Effector memory CD8-positive, alpha-beta T cell (primary cell): ENCODE results near the gene TMPRSS5.
"Not testable (repeated sequence)": the region's sequence is repeated elsewhere in the genome, so short reads cannot be mapped to it uniquely, and the experiment has no call there.

Source experiments
- ATAC-seq: fragments of 150-1000 bp; cut with Tn5 transposase; replicated peaks from 2 replicates; pipeline ENCODE4 v1.10.0; 2021; ENCODE audit warnings: mild to moderate bottlenecking, moderate library complexity
- DNase-seq, 3 experiments: peaks; one replicate each; pipeline ENCODE4 v3.0.0; 2021
- H3K27ac Mint-ChIP-seq, 2 donors: one replicate each; pipeline ENCODE4 v1.8.0; 2022; ENCODE audit warnings: mild to moderate bottlenecking in 2 of 2, mixed read lengths in 2 of 2, moderate library complexity in 2 of 2
- H3K27me3 Mint-ChIP-seq, 2 donors: one replicate each; pipeline ENCODE4 v1.8.0; 2022; ENCODE audit warnings: mixed read lengths in 2 of 2
- H3K36me3 Mint-ChIP-seq: one replicate; pipeline ENCODE4 v1.8.0; 2022; ENCODE audit warnings: mild to moderate bottlenecking, moderate library complexity, mixed read lengths; ENCODE audit not compliant: insufficient read depth
- H3K4me1 Mint-ChIP-seq, 2 donors: one replicate each; pipeline ENCODE4 v1.8.0; 2022; ENCODE audit warnings: low read depth in 2 of 2, mixed read lengths in 2 of 2
- H3K4me3 Mint-ChIP-seq, 2 donors: one replicate each; pipeline ENCODE4 v1.8.0; 2022; ENCODE audit warnings: mild to moderate bottlenecking in 2 of 2, mixed read lengths in 2 of 2, moderate library complexity in 2 of 2
- H3K9me3 Mint-ChIP-seq, 2 donors: one replicate each; pipeline ENCODE4 v1.8.0; 2022; ENCODE audit warnings: mixed read lengths in 2 of 2

The TMPRSS5 gene

DNA sequence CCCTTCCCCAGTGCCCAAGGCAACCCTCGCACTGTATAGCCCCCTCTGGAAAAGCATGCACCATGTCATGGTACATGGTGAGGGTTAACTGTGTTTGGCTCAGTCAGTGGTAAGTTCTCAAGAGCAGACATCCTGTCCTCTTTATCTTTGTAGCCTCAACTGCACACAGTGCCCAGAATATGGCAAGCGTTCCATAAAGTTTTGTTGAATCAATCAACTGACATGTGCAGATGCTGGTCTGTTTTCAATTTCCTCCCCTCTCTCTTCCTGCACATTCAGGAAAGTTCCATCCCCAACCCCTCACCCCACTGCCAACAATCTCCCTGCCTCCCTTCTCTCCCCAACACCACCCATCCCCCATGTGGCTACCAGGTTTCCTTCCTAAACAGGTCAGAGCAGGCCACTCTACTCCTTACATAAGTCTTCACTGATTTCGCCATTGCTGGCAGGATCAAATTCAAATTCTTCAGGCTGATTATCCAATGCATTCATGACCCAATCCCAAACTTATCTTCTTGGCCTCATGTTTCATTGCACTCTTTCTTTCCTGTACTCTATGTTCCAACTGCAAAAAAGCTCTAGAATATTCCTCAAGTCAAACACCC is 15.5 kb upstream of the TMPRSS5 start:
- Mint-ChIP-seq H3K27ac (no peak overlapping the region), H3K36me3 (no peaks in the 10 kb centered on the region), H3K4me3 (no peak overlapping the region), H3K9me3 (no peaks in the 10 kb centered on the region), H3K4me1 (no peaks in the 10 kb centered on the region), H3K27me3 (no peaks in the 10 kb centered on the region)
- DNase-seq (no peak), ATAC-seq (no peak)

DNA sequence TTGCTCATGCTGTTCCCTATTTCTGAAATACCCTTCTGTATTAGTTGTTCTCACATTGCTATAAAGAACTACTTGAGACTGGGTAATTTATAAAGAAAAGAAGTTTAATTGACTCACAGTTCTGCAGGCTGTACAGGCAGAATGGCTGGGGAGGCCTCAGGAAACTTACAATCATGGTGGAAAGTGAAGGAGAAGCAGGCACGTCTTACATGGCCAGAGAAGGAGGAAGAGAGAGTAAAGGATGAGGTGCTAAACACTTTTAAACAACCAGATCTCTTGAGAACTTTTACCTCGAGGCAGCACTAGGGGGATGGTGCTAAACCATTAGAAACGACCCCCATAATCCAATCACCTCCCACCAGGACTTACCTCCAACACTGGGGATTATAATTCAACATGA is 14.4 kb upstream of the TMPRSS5 start:
- ATAC-seq, H3K9me3 Mint-ChIP-seq, H3K4me1 Mint-ChIP-seq, H3K4me3 Mint-ChIP-seq, H3K36me3 Mint-ChIP-seq, DNase-seq, H3K27ac Mint-ChIP-seq, H3K27me3 Mint-ChIP-seq: not testable (repeated sequence)

DNA sequence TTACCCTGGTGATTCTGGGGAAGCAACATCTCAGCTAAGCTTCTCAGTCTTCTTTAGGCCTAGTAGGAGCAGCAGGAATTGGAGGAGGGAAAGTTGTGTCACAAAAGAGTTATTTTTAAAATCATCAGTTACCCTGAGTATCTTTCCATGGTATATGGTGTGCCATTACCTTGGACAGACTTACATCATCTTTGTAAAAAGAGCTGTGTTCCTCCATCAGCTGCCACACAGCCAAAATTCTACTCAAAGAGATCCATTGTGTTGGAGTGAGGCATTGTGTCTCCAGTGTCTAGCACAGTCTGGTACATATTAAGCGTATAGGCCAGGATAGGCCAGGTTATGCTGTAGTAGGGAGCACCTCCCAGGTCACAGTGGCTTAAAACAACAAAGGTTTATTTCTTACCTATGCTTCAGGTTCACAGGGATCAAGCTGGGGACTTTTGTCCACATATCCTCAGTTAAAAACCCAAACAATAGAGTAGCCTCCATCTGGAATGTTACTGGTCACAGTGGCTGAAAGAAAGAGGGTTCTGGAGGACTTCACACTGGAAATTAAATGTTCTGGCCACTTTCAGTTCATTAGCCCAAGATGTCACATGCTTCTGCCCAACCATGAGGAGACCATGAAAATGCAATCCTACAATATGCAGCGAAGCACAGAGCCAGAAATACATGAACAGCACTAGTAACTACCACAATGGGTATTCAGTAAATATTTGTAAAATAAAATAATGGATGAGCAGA is 9.9 kb upstream of the TMPRSS5 start:
- Mint-ChIP-seq H3K27me3 (no peaks in the 10 kb centered on the region), H3K4me1 (no peaks in the 10 kb centered on the region), H3K27ac (no peak overlapping the region), H3K36me3 (no peaks in the 10 kb centered on the region), H3K9me3 (no peaks in the 10 kb centered on the region), H3K4me3 (no peak overlapping the region)
- DNase-seq (no peak), ATAC-seq (no peak)

DNA sequence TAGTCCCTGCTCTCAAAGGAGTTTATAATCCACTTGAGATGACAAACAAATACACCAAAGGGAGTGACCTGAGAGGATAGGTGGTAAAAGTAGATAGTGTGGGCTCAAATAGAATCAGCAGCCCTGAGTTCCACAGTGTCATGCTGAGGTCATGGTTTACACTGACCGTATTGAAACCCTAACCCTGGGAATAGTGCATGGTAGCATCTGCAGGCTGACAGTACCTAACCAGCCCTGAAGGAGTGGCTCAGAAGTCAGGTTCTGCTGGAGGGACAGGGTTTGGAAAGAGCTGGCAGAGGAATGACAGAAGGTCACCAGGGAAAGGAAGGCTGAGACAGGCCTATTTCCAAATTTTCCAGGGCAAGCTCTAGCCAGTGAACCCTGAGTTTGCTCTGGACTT is 9.2 kb upstream of the TMPRSS5 start:
- Mint-ChIP-seq H3K4me1 (no peaks in the 10 kb centered on the region), H3K4me3 (no peak overlapping the region), H3K27me3 (no peaks in the 10 kb centered on the region), H3K27ac (no peak overlapping the region), H3K9me3 (no peaks in the 10 kb centered on the region), H3K36me3 (no peaks in the 10 kb centered on the region)
- no peak for DNase-seq
- ATAC-seq: no peak

DNA sequence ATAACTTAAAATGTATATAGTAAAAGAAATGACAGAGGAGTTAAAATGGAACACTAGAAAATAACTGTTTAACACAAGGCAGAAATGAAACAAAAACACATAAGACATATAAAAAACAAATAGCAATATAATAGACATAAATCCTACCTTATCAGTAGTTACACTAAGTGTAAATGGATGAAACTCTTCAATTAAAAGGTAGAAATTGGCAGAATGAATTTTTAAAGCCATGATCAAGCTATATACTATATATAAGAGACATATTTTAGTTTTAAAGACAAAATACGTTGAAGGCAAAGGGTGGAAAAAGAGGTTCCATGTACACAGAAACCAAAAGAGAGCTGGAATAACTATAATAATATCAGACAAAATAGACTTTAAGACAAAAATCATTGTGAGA is 4.9 kb upstream of the TMPRSS5 start:
- Mint-ChIP-seq H3K9me3 (peaks cover 5 to 10% of the 10 kb centered on the region in 2 donors), H3K36me3 (no peaks in the 10 kb centered on the region), H3K4me1 (no peaks in the 10 kb centered on the region), H3K4me3 (no peak overlapping the region), H3K27ac (no peak overlapping the region), H3K27me3 (no peaks in the 10 kb centered on the region)
- ATAC-seq (no peak), DNase-seq (no peak)

DNA sequence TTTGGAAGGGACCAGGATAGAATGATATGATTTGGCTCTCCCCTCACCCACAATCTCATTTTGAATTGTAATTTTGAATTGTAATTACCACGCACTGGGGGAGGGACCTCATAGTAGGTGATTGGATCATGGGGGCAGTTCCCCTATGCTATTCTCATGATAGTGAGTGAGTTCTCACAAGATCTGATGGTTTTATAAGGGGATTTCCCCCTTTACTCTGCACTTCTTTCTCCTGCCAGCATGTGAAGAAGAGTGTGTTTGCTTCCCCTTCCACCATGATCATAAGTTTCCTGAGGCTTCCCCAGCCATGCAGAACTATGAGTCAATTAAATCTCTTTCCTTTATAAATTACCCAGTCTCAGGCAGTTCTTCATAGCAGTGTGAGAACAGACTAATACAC is 2.6 kb downstream of the TMPRSS5 start:
- not testable (repeated sequence) for DNase-seq, H3K27ac Mint-ChIP-seq, H3K9me3 Mint-ChIP-seq, ATAC-seq, H3K4me1 Mint-ChIP-seq, H3K4me3 Mint-ChIP-seq, H3K27me3 Mint-ChIP-seq, H3K36me3 Mint-ChIP-seq

DNA sequence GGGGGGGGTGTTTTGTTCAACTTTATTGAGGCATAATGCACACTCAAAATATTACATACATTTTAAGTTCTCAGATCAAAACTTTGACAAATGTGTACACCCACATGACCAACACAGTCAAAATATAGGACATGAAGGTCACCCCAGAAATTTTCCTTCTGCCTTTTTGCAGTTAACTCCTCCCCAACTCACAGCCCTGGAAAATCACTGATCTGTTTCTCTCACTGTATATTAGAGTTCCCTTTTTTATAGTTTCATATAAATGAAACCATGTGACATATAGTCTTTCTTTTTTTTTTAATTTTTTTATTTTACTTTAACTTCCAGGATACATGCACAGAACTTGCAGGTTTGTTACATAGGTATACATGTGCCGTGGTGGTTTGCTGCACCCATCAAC is 4.6 kb downstream of the TMPRSS5 start:
- H3K27ac Mint-ChIP-seq: no peak overlapping the region

DNA sequence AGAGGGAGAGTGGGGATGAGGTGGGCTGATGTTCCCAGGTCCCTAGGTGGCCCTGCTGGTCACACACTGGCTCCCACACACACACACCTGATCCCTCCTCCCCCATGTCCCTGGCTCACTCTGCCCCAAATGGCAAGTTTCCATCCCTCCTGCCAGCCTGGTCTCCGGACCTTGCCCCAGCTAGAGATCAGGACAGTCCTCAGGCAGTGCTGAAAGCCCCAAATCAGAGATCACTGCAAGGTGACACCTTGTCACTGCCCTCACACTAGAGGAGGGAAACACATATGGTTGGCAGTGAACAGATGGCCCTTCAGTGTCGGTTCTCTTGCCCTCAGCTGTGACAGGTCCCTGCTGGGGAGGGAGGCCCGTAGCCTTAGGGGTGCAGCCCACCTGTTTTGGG is 7.6 kb downstream of the TMPRSS5 start:
- Mint-ChIP-seq H3K9me3 (no peaks in the 10 kb centered on the region), H3K27ac (no peak overlapping the region), H3K4me1 (peaks cover 0 to 1% of the 10 kb centered on the region in 2 donors), H3K4me3 (no peak overlapping the region), H3K27me3 (no peaks in the 10 kb centered on the region), H3K36me3 (no peaks in the 10 kb centered on the region)
- DNase-seq (no peak), ATAC-seq (no peak)

More for the DNA sequence above, 4.6 kb downstream of the TMPRSS5 start:
- ATAC-seq (no peak), DNase-seq (no peak)
- H3K27me3 Mint-ChIP-seq: no peaks in the 10 kb centered on the region
- H3K4me3 Mint-ChIP-seq: no peak overlapping the region
- no peaks in the 10 kb centered on the region for H3K9me3 Mint-ChIP-seq
- no peaks in the 10 kb centered on the region for H3K4me1 Mint-ChIP-seq
- H3K36me3 Mint-ChIP-seq: no peaks in the 10 kb centered on the region

DNA sequence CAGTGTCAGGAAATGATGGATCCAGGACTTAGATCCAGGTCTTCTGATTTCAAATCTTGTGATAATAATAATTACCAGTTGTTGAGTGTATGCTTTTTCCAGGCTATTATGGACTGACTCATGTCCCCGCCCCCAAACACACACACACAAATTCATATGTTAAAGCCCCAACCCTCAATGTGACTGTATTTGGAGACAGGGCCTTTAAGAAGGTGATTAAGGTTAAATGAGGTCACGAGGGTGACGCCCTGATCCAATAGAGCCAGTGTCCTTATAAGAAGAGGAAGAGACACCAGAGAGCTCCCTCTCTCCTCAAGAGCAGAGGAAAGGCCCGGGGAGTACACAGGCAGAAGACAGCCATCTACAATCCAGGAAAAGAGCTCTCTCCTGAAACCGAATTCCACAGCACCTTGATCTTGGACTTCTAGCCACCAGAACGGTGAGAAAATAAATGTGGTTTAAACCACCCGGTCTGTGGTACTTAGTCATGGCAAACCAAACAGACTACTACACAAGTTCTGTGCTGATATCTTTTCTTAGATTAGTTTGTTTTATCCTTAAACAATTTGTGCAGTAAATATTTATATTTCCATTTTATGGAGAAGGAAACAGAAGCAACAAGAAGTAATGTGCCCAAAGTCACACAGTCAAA is 8.2 kb downstream of the TMPRSS5 start:
- Mint-ChIP-seq H3K27me3 (no peaks in the 10 kb centered on the region), H3K4me1 (peaks cover 0 to 1% of the 10 kb centered on the region in 2 donors), H3K4me3 (no peak overlapping the region), H3K36me3 (no peaks in the 10 kb centered on the region), H3K9me3 (no peaks in the 10 kb centered on the region), H3K27ac (no peak overlapping the region)
- ATAC-seq (no peak), DNase-seq (no peak)

DNA sequence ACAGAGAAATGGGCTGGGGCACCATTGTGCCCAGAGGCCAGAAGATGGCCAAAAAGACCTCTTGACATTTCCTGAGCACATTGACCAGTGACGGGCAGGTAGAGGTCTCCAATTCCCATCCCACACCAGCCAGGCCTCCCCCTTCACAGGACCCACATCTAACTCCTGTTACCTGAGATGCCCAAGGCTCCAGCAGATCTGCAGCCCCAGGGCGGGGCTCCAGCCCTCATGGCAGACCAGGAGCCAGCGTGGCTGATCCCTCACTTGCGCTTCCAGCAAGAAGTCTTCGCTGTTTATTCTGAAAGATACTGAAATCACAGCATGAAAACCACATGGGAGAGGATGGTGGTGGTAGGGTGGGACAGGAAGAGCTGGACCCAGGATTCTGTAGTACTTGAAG is 9.0 kb downstream of the TMPRSS5 start:
- H3K4me1 Mint-ChIP-seq: peaks cover 0 to 1% of the 10 kb centered on the region in 2 donors
- no peak for ATAC-seq
- H3K9me3 Mint-ChIP-seq: no peaks in the 10 kb centered on the region
- no peaks in the 10 kb centered on the region for H3K27me3 Mint-ChIP-seq
- no peak overlapping the region for H3K27ac Mint-ChIP-seq
- DNase-seq: no peak
- H3K36me3 Mint-ChIP-seq: no peaks in the 10 kb centered on the region
- H3K4me3 Mint-ChIP-seq: no peak overlapping the region

DNA sequence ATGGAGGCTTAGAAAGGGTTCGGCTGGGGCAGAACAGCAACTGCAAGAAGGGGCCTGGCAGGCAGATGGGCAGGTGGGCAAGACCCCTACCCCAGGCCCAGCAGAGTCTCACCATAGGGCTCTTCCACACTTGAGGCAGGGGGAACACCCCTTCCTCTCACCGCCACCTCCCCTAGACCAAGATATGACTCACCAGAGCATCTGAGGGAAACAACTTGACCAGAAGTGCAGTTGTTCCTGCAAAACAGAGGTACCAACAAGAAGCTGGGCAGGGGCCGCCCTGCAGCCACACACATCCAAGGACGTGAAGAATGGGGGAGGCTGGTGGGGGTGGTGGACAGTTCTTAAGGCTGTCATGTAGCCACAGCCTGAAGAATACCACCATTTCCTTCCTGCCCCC is 10.9 kb downstream of the TMPRSS5 start:
- Mint-ChIP-seq H3K9me3 (no peaks in the 10 kb centered on the region), H3K27ac (no peak overlapping the region), H3K27me3 (no peaks in the 10 kb centered on the region), H3K36me3 (no peaks in the 10 kb centered on the region), H3K4me3 (no peak overlapping the region), H3K4me1 (peaks cover 0 to 1% of the 10 kb centered on the region in 2 donors)
- DNase-seq (no peak), ATAC-seq (no peak)

DNA sequence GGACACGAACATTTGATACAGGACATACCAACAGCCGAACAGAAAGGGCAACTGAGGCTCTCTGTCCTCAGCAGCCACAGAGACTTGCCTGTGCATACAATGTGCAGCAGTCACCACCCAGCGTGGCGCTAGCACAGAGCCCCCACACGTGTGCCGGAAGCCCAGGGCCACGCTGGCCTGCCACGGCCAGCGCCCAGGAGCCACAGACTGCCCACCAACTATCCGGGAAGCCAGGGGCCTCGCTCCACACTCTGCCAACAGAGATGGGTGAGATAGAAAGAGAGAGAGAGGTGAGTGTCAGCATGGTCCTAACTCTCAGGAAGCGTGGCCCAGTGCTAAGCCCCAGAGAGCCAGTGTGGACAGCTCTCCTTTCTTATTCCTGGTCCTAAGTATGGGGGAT is 11.7 kb downstream of the TMPRSS5 start:
- ATAC-seq: no peak
- DNase-seq: no peak
- Mint-ChIP-seq H3K4me3 (no peak overlapping the region), H3K27me3 (no peaks in the 10 kb centered on the region), H3K27ac (no peak overlapping the region), H3K9me3 (no peaks in the 10 kb centered on the region), H3K36me3 (no peaks in the 10 kb centered on the region), H3K4me1 (peaks cover 0 to 1% of the 10 kb centered on the region in 2 donors)

DNA sequence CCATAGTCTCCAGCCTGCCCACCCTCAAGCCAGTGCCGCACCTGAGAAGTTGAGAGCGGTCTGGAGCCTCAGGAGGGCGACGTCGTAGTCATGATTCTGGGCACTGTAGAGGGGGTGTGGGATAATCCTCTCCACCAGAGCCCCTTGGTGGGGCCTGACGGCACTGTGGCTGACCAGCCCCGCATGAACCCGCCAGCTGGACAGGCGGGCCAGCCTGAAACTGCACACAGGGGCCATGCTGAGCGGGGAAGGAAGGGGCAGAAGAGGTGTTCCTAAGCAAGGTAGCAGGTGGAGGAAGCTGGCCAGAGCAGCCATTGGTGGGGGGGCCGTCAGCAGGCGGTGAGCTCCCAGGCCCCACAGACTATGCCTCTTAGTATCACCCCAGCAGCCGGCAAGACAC is 13.1 kb downstream of the TMPRSS5 start:
- Mint-ChIP-seq H3K27me3 (no peaks in the 10 kb centered on the region), H3K4me3 (no peak overlapping the region), H3K36me3 (no peaks in the 10 kb centered on the region), H3K4me1 (peaks cover 0 to 1% of the 10 kb centered on the region in 2 donors), H3K9me3 (no peaks in the 10 kb centered on the region), H3K27ac (no peak overlapping the region)
- ATAC-seq (no peak), DNase-seq (no peak)
